Measurements from ENCODE around the gene CARD9. TPM values are rescaled to one million over a fixed set of nuclear protein-coding genes. Genes with fewer than 3 reads are reported as not detected.

The CARD9 gene
- total RNA-seq, 2 experiments from 2014 or later: 0.12 to 0.22 TPM

GRCh38 chr9:136378170-136379002 lies 4.9 kb upstream of the CARD9 start:
- no peaks in the 10 kb centered on the region for H3K4me1 Mint-ChIP-seq (ENCODE audit: low read depth)
- H3K9me3 Mint-ChIP-seq: no peaks in the 10 kb centered on the region
- DNase-seq: no peak
- intact Hi-C loops (cut with micrococcal nuclease): no loop called here
- H3K36me3 Mint-ChIP-seq (ENCODE audit: low read depth): peaks cover 3% of the 10 kb centered on the region
- no peaks in the 10 kb centered on the region for H3K27me3 Mint-ChIP-seq (ENCODE audit: low read depth)
- no peak overlapping the region for H3K27ac Mint-ChIP-seq
- H3K4me3 Mint-ChIP-seq: no peak overlapping the region
- CTCF ChIA-PET: no interaction called here

- Mint-ChIP-seq H3K27ac (no peak overlapping the region), H3K27me3 (ENCODE audit: low read depth) (no peaks in the 10 kb centered on the region), H3K4me3 (no peak overlapping the region), H3K9me3 (no peaks in the 10 kb centered on the region), H3K4me1 (ENCODE audit: low read depth) (no peaks in the 10 kb centered on the region), H3K36me3 (ENCODE audit: low read depth) (peaks cover 2% of the 10 kb centered on the region)
- no peak for DNase-seq
- intact Hi-C loops (cut with micrococcal nuclease): no loop called here
- CTCF ChIA-PET: no interaction called here
Measured at GRCh38 chr9:136377341-136378169, 4.1 kb upstream of the CARD9 start.

GRCh38 chr9:136376457-136376856 lies 3.0 kb upstream of the CARD9 start:
- CTCF ChIA-PET: no interaction called here
- no peak for DNase-seq
- intact Hi-C loops (cut with micrococcal nuclease): no loop called here
- Mint-ChIP-seq H3K4me1 (ENCODE audit: low read depth) (no peaks in the 10 kb centered on the region), H3K27me3 (ENCODE audit: low read depth) (no peaks in the 10 kb centered on the region), H3K36me3 (ENCODE audit: low read depth) (peaks cover 2% of the 10 kb centered on the region), H3K27ac (no peak overlapping the region), H3K9me3 (no peaks in the 10 kb centered on the region), H3K4me3 (no peak overlapping the region)

GRCh38 chr9:136375096-136375495 lies 1.6 kb upstream of the CARD9 start:
- H3K9me3 Mint-ChIP-seq: no peaks in the 10 kb centered on the region
- H3K27me3 Mint-ChIP-seq (ENCODE audit: low read depth): no peaks in the 10 kb centered on the region
- no peak for DNase-seq
- peaks cover 2% of the 10 kb centered on the region for H3K36me3 Mint-ChIP-seq (ENCODE audit: low read depth)
- H3K4me1 Mint-ChIP-seq (ENCODE audit: low read depth): no peaks in the 10 kb centered on the region
- H3K4me3 Mint-ChIP-seq: no peak overlapping the region
- no peak overlapping the region for H3K27ac Mint-ChIP-seq
- CTCF ChIA-PET: interaction anchor here (0.9 kb wide), 1 partner anchor 12 kb away, joined by 3 read pairs; the partner anchor contains the start of gene DNLZ
- intact Hi-C loops (cut with micrococcal nuclease): no loop called here

- peaks cover 2% of the 10 kb centered on the region for H3K36me3 Mint-ChIP-seq (ENCODE audit: low read depth)
- CTCF ChIA-PET: interaction anchor here (0.8 to 0.9 kb wide), 2 partner anchors 11 to 297 kb away, joined by 3 read pairs; partner anchors contain the start of gene DNLZ
- intact Hi-C loops (cut with micrococcal nuclease): no loop called here
- DNase-seq: no peak
- no peak overlapping the region for H3K27ac Mint-ChIP-seq
- H3K27me3 Mint-ChIP-seq (ENCODE audit: low read depth): no peaks in the 10 kb centered on the region
- no peaks in the 10 kb centered on the region for H3K4me1 Mint-ChIP-seq (ENCODE audit: low read depth)
- H3K9me3 Mint-ChIP-seq: no peaks in the 10 kb centered on the region
- H3K4me3 Mint-ChIP-seq: no peak overlapping the region
Measured at GRCh38 chr9:136374183-136374575, 710 bp upstream of the CARD9 start.

- intact Hi-C loops (cut with micrococcal nuclease): no loop called here
- Mint-ChIP-seq H3K27ac (no peak overlapping the region), H3K4me3 (no peak overlapping the region), H3K9me3 (no peaks in the 10 kb centered on the region), H3K4me1 (ENCODE audit: low read depth) (no peaks in the 10 kb centered on the region), H3K27me3 (ENCODE audit: low read depth) (no peaks in the 10 kb centered on the region), H3K36me3 (ENCODE audit: low read depth) (peaks cover 2% of the 10 kb centered on the region)
- no peak for DNase-seq
- CTCF ChIA-PET: interaction anchor here (0.7 kb wide), 1 partner anchor 18 kb away, joined by 4 read pairs; no protein-coding TSS in a partner anchor
Measured at GRCh38 chr9:136372561-136373299, 739 bp downstream of the CARD9 start.

- intact Hi-C loops (cut with micrococcal nuclease): no loop called here
- no peaks in the 10 kb centered on the region for H3K9me3 Mint-ChIP-seq
- H3K4me3 Mint-ChIP-seq: no peak overlapping the region
- CTCF ChIA-PET: no interaction called here
- H3K36me3 Mint-ChIP-seq (ENCODE audit: low read depth): peaks cover 2% of the 10 kb centered on the region
- no peaks in the 10 kb centered on the region for H3K4me1 Mint-ChIP-seq (ENCODE audit: low read depth)
- DNase-seq: no peak
- no peaks in the 10 kb centered on the region for H3K27me3 Mint-ChIP-seq (ENCODE audit: low read depth)
- no peak overlapping the region for H3K27ac Mint-ChIP-seq
Measured at GRCh38 chr9:136372006-136372405, 1.5 kb downstream of the CARD9 start.

GRCh38 chr9:136371533-136371880 lies 2.0 kb downstream of the CARD9 start:
- Mint-ChIP-seq H3K4me1 (ENCODE audit: low read depth) (no peaks in the 10 kb centered on the region), H3K36me3 (ENCODE audit: low read depth) (peaks cover 2% of the 10 kb centered on the region), H3K27me3 (ENCODE audit: low read depth) (no peaks in the 10 kb centered on the region), H3K4me3 (no peak overlapping the region), H3K27ac (no peak overlapping the region), H3K9me3 (no peaks in the 10 kb centered on the region)
- intact Hi-C loops (cut with micrococcal nuclease): no loop called here
- no peak for DNase-seq
- CTCF ChIA-PET: no interaction called here

- intact Hi-C loops (cut with micrococcal nuclease): no loop called here
- H3K27me3 Mint-ChIP-seq (ENCODE audit: low read depth): no peaks in the 10 kb centered on the region
- H3K4me1 Mint-ChIP-seq (ENCODE audit: low read depth): no peaks in the 10 kb centered on the region
- no peaks in the 10 kb centered on the region for H3K9me3 Mint-ChIP-seq
- H3K4me3 Mint-ChIP-seq: no peak overlapping the region
- CTCF ChIA-PET: no interaction called here
- DNase-seq: no peak
- H3K27ac Mint-ChIP-seq: no peak overlapping the region
- H3K36me3 Mint-ChIP-seq (ENCODE audit: low read depth): peaks cover 2% of the 10 kb centered on the region
Measured at GRCh38 chr9:136370687-136371532, 2.6 kb downstream of the CARD9 start.

- no peak overlapping the region for H3K4me3 Mint-ChIP-seq
- intact Hi-C loops (cut with micrococcal nuclease): no loop called here
- no peak overlapping the region for H3K27ac Mint-ChIP-seq
- H3K4me1 Mint-ChIP-seq (ENCODE audit: low read depth): no peaks in the 10 kb centered on the region
- H3K9me3 Mint-ChIP-seq: no peaks in the 10 kb centered on the region
- CTCF ChIA-PET: no interaction called here
- H3K27me3 Mint-ChIP-seq (ENCODE audit: low read depth): no peaks in the 10 kb centered on the region
- DNase-seq: no peak
- H3K36me3 Mint-ChIP-seq (ENCODE audit: low read depth): peaks cover 2% of the 10 kb centered on the region
Measured at GRCh38 chr9:136370037-136370436, 3.4 kb downstream of the CARD9 start.

GRCh38 chr9:136368190-136368589 lies 5.3 kb downstream of the CARD9 start:
- DNase-seq: no peak
- no peak overlapping the region for H3K4me3 Mint-ChIP-seq
- H3K27ac Mint-ChIP-seq: no peak overlapping the region
- intact Hi-C loops (cut with micrococcal nuclease): no loop called here
- no peaks in the 10 kb centered on the region for H3K27me3 Mint-ChIP-seq (ENCODE audit: low read depth)
- no peaks in the 10 kb centered on the region for H3K9me3 Mint-ChIP-seq
- no peaks in the 10 kb centered on the region for H3K36me3 Mint-ChIP-seq (ENCODE audit: low read depth)
- CTCF ChIA-PET: interaction anchor here (0.8 kb wide), 1 partner anchor 33 kb away, joined by 3 read pairs; no protein-coding TSS in a partner anchor
- peaks cover 2% of the 10 kb centered on the region for H3K4me1 Mint-ChIP-seq (ENCODE audit: low read depth)

All from activated naive CD4-positive, alpha-beta T cell treated with anti-CD3 and anti-CD28 coated beads for 36 hours (primary cell).